Ascending aorta (tissue), 2 donors: ENCODE results near the gene ZGPAT. TPM values are rescaled to one million over a fixed set of nuclear protein-coding genes. Genes with fewer than 3 reads are reported as not detected.
"Not testable (repeated sequence)": the region's sequence is repeated elsewhere in the genome, so short reads cannot be mapped to it uniquely, and the experiment has no call there.

ENCODE experiments used
- DNase-seq, 2 donors: peaks; one replicate each; pipeline ENCODE4 v3.0.0-alpha.2; 2019; ENCODE audit warnings: low spot score in 2 of 2
- H3K27ac ChIP-seq, 2 donors: fragments of 200-600 bp; sonication (generic); one replicate each; pipeline ENCODE4 v1.5.1; 2016 to 2017; ENCODE audit warnings: mild to moderate bottlenecking in 1 of 2
- H3K27me3 ChIP-seq: fragments of 200-600 bp; sonication (generic); one replicate; pipeline ENCODE4 v1.5.1; 2017
- H3K36me3 ChIP-seq, 2 donors: fragments of 200-600 bp; sonication (generic); one replicate each; pipeline ENCODE4 v1.5.1; 2016
- H3K4me1 ChIP-seq, 2 donors: fragments of 200-600 bp; sonication (generic); one replicate each; pipeline ENCODE4 v1.5.1; 2016 to 2017; ENCODE audit warnings: mild to moderate bottlenecking in 1 of 2
- H3K4me3 ChIP-seq, 2 donors: fragments of 200-600 bp; sonication (generic); one replicate each; pipeline ENCODE4 v1.5.1; 2016 to 2017; ENCODE audit warnings: mild to moderate bottlenecking in 1 of 2
- H3K9me3 ChIP-seq, 2 donors: fragments of 200-600 bp; sonication (generic); one replicate each; pipeline ENCODE4 v1.5.1; 2016
- CTCF ChIP-seq, 3 experiments: fragments of 200-600 bp in 2 of 3; fragments of 450-650 bp in 1 of 3; sonication (generic) in 2 of 3; IDR thresholded peaks; one replicate each; pipeline ENCODE4 v1.5.1; 2016 to 2019; ENCODE audit warnings: antibody characterized with exemption in 3 of 3, mild to moderate bottlenecking in 1 of 3, moderate library complexity in 1 of 3
- intact Hi-C: fragments of 100-400 bp; cut with DNase I; formaldehyde crosslinking; loops from one replicate; pipeline ENCODE4 v1.15.1; 2023
- total RNA-seq: library from RNA; depleted of rRNA; stranded (reverse); fragments of >200 nt; gene quantifications from one replicate; pipeline ENCODE4 v1.1.0, GENCODE V29; 2016

Gene ZGPAT
- total RNA-seq, 1 donor from 2014 or later = 42.4 TPM

- peaks cover 6 to 14% of the 10 kb centered on the region in 2 donors for H3K4me1 ChIP-seq
- intact Hi-C loops = loop anchor here (2.0 kb wide), 1 partner anchor 30 kb away; the partner anchor contains the start of gene SLC2A4RG
- no peak overlapping the region for H3K27ac ChIP-seq
- no peaks in the 10 kb centered on the region for H3K27me3 ChIP-seq
- H3K36me3 ChIP-seq = peaks cover 28 to 49% of the 10 kb centered on the region in 2 donors
- no peaks in the 10 kb centered on the region for H3K9me3 ChIP-seq
- DNase-seq = no peak
- no peak for TF ChIP-seq CTCF (IDR thresholded peaks at IDR 0.05)
- peak overlapping the region in 1 of 2 donors; percentile 80 for H3K4me3 ChIP-seq
Observed at GRCh38 chr20:63709149-63709527, 1.3 kb downstream of the ZGPAT start.

DNA sequence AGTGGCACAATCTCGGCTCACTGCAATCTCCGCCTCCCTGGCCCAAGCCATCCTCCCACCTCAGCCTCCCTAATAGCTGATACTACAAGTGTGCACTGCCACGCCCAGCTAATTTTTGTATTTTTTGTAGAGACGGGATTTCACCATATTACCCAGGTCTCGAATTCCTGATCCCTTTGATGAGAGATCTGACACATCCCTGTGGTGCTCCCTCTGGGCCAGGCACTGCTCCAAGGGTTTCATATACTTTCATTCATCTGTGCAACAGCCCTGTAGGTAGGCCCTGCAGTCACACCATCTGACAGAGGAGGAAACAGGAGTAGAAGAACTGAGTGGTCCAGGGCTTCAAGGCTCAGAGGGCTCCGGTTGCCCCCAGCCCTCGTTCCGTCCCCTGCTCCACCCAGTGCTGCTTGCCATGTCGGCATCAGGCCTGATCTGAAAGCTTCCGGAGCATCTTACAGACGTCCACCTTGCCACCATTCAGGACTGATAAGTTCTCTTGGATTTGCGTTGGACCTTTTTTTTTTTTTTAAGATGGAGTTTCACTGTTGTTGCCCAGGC lies 3.3 kb downstream of the ZGPAT start:
- no peak for TF ChIP-seq CTCF (IDR thresholded peaks at IDR 0.05)
- H3K4me3 ChIP-seq = no peak overlapping the region
- H3K27ac ChIP-seq = no peak overlapping the region
- peaks cover 0 to 12% of the 10 kb centered on the region in 2 donors for H3K9me3 ChIP-seq
- intact Hi-C loops = no loop called here
- peaks cover 20 to 47% of the 10 kb centered on the region in 2 donors for H3K36me3 ChIP-seq
- no peaks in the 10 kb centered on the region for H3K27me3 ChIP-seq
- peaks cover 6 to 14% of the 10 kb centered on the region in 2 donors for H3K4me1 ChIP-seq
- DNase-seq = peak in 1 of 2 donors; percentile 50

- DNase-seq = no peak
- peaks cover under 1 to 9% of the 10 kb centered on the region in 2 donors for H3K4me1 ChIP-seq
- no peaks in the 10 kb centered on the region for H3K27me3 ChIP-seq
- no peak overlapping the region for H3K27ac ChIP-seq
- no peak overlapping the region for H3K4me3 ChIP-seq
- intact Hi-C loops = no loop called here
- peaks cover 0 to 12% of the 10 kb centered on the region in 2 donors for H3K9me3 ChIP-seq
- TF ChIP-seq CTCF (IDR thresholded peaks at IDR 0.05) = no peak
- peaks cover 18 to 50% of the 10 kb centered on the region in 2 donors for H3K36me3 ChIP-seq
Observed at GRCh38 chr20:63712191-63712590, 4.4 kb downstream of the ZGPAT start.

- Histone ChIP-seq H3K27ac (no peak overlapping the region), H3K36me3 (peaks cover 34 to 75% of the 10 kb centered on the region in 2 donors), H3K27me3 (no peaks in the 10 kb centered on the region), H3K9me3 (peaks cover 0 to 26% of the 10 kb centered on the region in 2 donors), H3K4me1 (no peaks in the 10 kb centered on the region), H3K4me3 (no peak overlapping the region)
- no peak for TF ChIP-seq CTCF (IDR thresholded peaks at IDR 0.05)
- intact Hi-C loops = no loop called here
- no peak for DNase-seq
Observed at GRCh38 chr20:63714858-63715257, 7.0 kb downstream of the ZGPAT start.

DNA sequence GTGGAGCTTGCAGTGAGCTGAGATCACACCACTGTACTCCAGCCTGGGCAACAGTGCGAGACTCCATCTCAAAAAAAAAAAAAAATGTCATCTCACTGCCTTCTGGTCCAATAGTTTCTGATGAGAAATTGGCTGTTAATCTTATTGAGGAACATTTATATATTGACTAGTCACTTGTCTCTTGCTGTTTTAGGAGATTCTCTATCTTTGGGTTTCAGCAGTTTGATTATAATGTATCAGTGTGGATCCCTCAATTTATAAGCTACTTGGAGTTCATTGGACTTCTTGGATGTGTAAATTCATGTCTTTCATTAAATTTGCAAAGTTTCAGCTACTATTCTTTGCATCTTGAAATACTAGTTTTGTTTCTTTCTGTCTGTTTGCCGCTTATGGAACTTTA lies 11.2 kb downstream of the ZGPAT start:
- intact Hi-C loops = no loop called here
- no peak for DNase-seq
- TF ChIP-seq CTCF (IDR thresholded peaks at IDR 0.05) = no peak
- Histone ChIP-seq H3K4me1 (no peaks in the 10 kb centered on the region), H3K4me3 (no peak overlapping the region), H3K27ac (no peak overlapping the region), H3K27me3 (no peaks in the 10 kb centered on the region), H3K9me3 (peaks cover 0 to 30% of the 10 kb centered on the region in 2 donors), H3K36me3 (peaks cover 46 to 71% of the 10 kb centered on the region in 2 donors)

DNA sequence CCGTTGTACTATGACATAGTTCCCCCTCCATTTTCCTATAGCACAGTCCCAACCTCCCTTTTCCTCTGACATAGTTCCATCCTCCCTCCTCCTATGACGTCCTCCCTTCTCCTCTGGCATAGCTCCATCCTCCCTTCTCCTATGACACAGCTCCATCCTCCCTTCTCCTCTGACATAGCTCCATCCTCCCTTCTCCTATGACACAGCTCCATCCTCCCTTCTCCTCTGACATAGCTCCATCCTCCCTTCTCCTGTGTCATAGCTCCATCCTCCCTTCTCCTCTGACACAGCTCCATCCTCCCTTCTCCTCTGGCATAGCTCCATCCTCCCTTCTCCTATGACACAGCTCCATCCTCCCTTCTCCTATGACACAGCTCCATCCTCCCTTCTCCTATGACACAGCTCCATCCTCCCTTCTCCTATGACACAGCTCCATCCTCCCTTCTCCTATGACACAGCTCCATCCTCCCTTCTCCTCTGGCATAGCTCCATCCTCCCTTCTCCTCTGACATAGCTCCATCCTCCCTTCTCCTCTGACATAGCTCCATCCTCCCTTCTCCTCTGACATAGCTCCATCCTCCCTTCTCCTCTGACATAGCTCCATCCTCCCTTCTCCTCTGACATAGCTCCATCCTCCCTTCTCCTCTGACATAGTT lies 15.3 kb downstream of the ZGPAT start:
- DNase-seq, H3K4me3 ChIP-seq, H3K27me3 ChIP-seq, H3K4me1 ChIP-seq, H3K27ac ChIP-seq, intact Hi-C loops: not testable (repeated sequence)
- Histone ChIP-seq H3K9me3 (peaks cover 9 to 34% of the 10 kb centered on the region in 2 donors), H3K36me3 (peaks cover 30 to 48% of the 10 kb centered on the region in 2 donors)

DNA sequence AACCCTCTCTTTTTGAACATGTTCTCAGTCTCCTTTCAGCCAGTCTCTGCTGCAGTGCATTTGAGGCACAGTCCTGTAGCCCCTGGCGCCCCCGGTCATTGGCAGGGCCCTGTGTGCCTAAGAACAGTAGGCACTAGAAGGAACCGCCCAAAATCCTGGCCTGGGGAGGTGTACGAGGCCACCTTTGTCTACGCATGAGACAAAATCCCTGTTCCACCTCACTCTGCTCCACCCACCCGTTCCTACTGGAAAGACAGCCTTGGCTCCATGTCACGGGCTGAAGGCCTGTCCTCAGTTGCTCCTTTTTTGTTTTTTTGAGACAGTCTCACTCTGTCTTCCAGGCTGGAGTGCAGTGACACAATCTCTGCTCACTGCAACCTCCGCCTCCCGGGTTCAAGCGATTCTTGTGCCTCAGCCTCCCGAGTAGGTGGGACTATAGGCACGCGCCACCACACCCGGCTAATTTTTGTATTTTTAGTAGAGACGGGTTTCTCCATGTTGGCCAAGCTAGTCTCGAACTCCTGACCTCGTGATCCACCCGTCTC lies 22.4 kb downstream of the ZGPAT start:
- DNase-seq, H3K27ac ChIP-seq, H3K27me3 ChIP-seq, H3K4me3 ChIP-seq, intact Hi-C loops, H3K9me3 ChIP-seq, H3K4me1 ChIP-seq: not testable (repeated sequence)
- H3K36me3 ChIP-seq = peaks cover 27 to 29% of the 10 kb centered on the region in 2 donors
